NCI-H2107 treated with DMSO at 0.1 percent for 48 hours (cell line): ENCODE measurements around the gene ID1.

ENCODE experiments used
- DNase-seq: peaks from one replicate; lab custom pipeline; 2025; ENCODE audit not compliant: unreplicated experiment; lab: John Stamatoyannopoulos, UW

ID1 gene

GRCh38 chr20:31605031-31605901, at the start of gene ID1:
ID1 (plus strand) TSS chr20:31605289; CDS start chr20:31605388, 99 bp downstream.
- DNase-seq, result peak; percentile 85

GRCh38 chr20:31559704-31560093, 45.4 kb upstream of the ID1 start:
- no peak for DNase-seq

- DNase-seq, result peak; percentile 1
Observed at GRCh38 chr20:31560094-31560745, 44.9 kb upstream of the ID1 start.

GRCh38 chr20:31560746-31561598, 44.1 kb upstream of the ID1 start:
- DNase-seq, result no peak

- DNase-seq, result peak; percentile 8
Observed at GRCh38 chr20:31562241-31562640, 42.8 kb upstream of the ID1 start.

GRCh38 chr20:31564284-31564683, 40.8 kb upstream of the ID1 start:
- no peak for DNase-seq

GRCh38 chr20:31565699-31566318, 39.3 kb upstream of the ID1 start:
- no peak for DNase-seq

- no peak for DNase-seq
Observed at GRCh38 chr20:31566319-31566657, 38.8 kb upstream of the ID1 start.

GRCh38 chr20:31566658-31567379, 38.3 kb upstream of the ID1 start:
- DNase-seq, result peak; percentile 90

GRCh38 chr20:31567380-31567720, 37.7 kb upstream of the ID1 start:
- DNase-seq, result no peak

- no peak for DNase-seq
Observed at GRCh38 chr20:31568041-31568731, 36.9 kb upstream of the ID1 start.

- DNase-seq, result no peak
Observed at GRCh38 chr20:31568773-31569162, 36.3 kb upstream of the ID1 start.

- no peak for DNase-seq
Observed at GRCh38 chr20:31569163-31570020, 35.7 kb upstream of the ID1 start.

GRCh38 chr20:31570021-31570463, 35.0 kb upstream of the ID1 start:
- DNase-seq, result no peak

- DNase-seq, result no peak
Observed at GRCh38 chr20:31570735-31571617, 34.1 kb upstream of the ID1 start.

GRCh38 chr20:31572042-31572700, 32.9 kb upstream of the ID1 start:
- no peak for DNase-seq

- peak; percentile 90 for DNase-seq
Observed at GRCh38 chr20:31572701-31573554, 32.2 kb upstream of the ID1 start.
